Head of caudate nucleus (tissue), 42 donors: ENCODE results near the gene HES7.

Experiments used
- DNase-seq, 42 donors: peaks; one replicate each; pipeline versions ENCODE4 v3.0.0 to v3.0.0-alpha.2; 2020 to 2021; ENCODE audit warnings: mixed read lengths in 7 of 42
- intact Hi-C: fragments of 100-400 bp; cut with DNase I; formaldehyde crosslinking; loops from one replicate; pipeline ENCODE4 v1.15.0; 2022

HES7 gene

GRCh38 chr17:8158267-8159031 is 34.5 kb upstream of the HES7 start:
- intact Hi-C loops = loop anchor here (5.0 kb wide), 1 partner anchor 36 kb away; the partner anchor contains the start of gene HES7
- DNase-seq = peak; percentile 77 to 98 (median 93)

DNA sequence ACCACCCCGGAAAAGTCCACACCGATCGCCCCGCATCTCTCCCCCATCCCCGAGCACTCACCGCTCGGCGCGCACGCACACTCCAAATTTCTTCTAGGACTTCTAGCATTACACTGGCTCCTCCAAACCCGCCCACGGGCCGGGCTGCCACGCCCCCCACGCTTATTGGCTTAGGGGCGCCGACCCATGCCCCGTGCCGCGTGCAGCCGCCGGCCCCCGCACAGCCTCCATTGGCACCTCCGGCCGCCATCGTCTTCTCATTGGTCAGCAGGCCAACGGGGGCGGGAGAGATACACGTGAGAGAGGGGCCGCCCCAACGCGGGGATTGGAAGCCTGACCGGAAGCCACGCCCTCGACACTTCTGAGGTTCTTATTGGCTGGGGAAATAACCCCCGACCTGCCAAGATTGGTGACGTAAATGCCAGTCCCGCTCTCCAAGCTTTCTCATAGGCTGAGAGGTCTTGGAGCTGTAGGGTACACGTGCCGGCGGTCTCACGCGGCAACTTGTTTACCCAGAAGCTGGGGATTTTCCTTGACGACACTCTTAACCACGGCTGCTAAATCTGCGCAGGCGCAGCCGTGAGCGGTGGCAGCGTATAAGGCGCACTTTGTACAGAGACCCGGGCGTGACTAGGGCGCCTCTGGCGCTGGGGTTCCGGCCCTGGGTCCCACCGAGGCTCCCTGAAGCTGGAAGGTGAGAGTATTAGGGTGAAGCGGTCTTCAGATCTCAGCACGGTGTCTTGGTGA is 32.5 kb upstream of the HES7 start:
- peak; percentile 98 to 100 (median 99) for DNase-seq
- intact Hi-C loops = loop anchor here (2.0 to 5.0 kb wide), 2 partner anchors 30 to 34 kb away; partner anchors contain the start of gene HES7

- intact Hi-C loops = loop anchor here (2.0 to 5.0 kb wide), 2 partner anchors 31 to 34 kb away; partner anchors contain the start of gene HES7
- peak in 2 of 42 donors; percentile 9 to 21 for DNase-seq
These were observed 32.0 kb upstream of the HES7 start for GRCh38 chr17:8155996-8156245.

DNA sequence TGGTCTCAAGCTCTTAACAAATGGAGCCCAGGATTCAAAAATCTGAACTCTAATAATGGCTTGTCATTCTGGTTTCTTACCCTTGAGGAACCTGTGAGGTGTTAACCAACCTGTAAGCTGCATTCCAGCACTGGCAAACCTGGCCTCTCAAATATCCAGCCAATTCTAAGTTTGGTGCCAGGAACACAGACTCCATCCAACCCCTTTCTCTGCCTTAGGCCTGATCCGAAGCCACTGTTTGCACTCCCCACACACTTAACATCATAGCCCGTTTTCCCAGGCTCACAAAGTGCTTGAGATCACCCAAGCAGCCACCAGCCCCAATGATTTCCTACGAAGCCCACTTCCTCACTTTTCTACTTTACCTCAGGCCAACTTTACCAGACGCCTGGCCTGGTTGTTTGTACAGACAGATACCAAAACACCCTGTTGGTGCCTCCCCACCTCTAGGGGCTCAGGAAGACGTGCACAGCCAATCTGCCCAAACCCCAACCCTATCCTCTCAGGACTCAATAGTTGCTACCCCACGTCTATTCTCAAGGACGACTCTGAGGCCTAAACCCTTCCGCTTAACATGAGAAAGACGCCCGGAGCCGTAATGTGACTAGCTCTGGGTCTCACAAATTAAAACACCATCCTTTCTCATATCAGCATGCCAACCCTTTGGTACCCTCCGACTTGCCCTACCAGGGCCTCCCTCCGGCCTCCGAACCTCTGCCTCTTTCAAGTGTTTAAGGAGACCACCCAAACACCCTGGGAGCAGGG is 31.5 kb upstream of the HES7 start:
- peak in 1 of 42 donors; percentile 30 for DNase-seq
- intact Hi-C loops = loop anchor here (5.0 kb wide), 1 partner anchor 33 kb away; the partner anchor contains the start of gene HES7

GRCh38 chr17:8154608-8155155 is 30.8 kb upstream of the HES7 start:
- intact Hi-C loops = loop anchor here (5.0 kb wide), 1 partner anchor 32 kb away; the partner anchor contains the start of gene HES7
- DNase-seq = no peak

- DNase-seq = peak; percentile 95 to 99 (median 97)
These were observed 30.2 kb upstream of the HES7 start for GRCh38 chr17:8153957-8154607.

DNA sequence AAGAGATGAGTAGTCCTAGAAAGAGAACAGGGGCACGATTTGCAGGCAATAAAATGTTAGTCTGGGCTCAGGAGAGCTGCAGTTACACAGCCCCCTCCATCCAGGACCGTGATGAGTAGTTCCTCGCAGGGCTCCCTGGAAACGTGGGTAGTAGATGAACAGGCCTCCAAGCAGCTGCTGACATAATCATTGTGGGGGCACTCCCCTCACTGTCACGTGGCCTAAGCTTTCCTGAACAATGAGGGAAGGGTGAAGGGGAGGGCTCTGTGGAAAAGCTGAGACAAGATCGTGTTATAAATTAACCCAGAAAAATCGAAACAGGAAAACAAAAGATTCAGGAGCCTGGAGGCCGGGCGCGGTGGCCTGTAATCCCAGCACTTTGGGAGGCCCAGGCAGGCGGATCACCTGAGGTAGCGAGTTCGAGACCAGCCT is 29.6 kb upstream of the HES7 start:
- intact Hi-C loops = no loop called here
- DNase-seq = peak; percentile 63 to 96 (median 87)

More at GRCh38 chr17:8153957-8154607, 30.2 kb upstream of the HES7 start:
- intact Hi-C loops = no loop called here

DNA sequence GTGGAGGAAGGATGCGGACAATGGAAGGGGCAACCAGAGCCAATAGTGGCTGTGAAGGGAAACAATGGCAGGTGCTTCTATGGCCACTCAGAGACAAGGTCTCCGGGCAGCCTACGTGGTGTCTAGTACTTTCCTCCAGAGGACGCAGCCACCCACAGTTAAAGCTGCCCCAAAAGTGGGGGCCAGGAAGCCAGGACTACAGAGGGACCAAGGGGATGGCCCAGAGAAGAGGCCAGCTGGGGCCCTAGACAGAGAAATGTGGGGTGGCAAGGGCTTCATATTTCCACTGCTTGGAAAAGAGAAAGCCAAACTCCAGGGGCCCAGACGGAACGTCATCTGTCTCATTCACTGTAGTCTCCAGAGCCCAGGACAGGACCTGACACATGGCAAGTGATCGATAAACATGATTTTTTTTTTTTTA is 29.1 kb upstream of the HES7 start:
- intact Hi-C loops = no loop called here
- DNase-seq = peak in 1 of 42 donors; percentile 9

DNA sequence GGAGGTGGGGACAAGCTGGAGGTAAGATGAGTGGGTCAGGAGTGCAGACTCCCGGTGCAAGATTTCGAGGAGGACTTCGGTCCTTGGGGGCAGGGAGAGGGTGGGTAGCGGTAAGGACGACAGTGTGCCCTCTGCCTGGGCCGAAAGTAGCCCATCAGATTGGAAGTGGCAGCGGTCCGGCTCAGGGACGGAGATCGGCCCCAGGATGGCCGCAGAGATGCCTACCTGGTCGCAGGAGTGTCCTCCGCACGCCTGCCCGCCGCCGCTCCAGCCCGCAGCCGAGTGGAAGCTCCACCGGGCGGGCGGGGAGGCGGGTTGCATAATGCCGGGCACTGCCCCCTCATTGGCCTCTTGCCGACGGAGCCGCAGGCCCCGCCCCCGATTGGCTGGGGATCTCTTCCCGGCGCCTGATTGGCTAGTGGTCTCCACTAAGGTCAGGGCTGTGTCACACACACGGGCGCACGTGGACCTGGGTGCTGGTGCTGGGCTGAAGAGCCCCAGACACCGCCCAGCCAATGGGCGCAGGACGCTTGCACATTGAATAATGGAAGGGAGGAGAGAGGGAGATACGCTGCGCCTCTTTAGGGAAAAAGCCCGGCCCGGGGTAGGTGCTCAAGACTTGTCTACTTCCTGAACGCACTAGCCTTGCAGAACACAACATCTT is 28.3 kb upstream of the HES7 start, which contains the start of gene PER1:
Gene PER1 (minus strand): TSS at position 293 of the 664 bp plus-strand sequence. CDS start 1,698 bp downstream, outside the sequence.
- intact Hi-C loops = no loop called here
- DNase-seq = peak; percentile 93 to 99 (median 97)

DNA sequence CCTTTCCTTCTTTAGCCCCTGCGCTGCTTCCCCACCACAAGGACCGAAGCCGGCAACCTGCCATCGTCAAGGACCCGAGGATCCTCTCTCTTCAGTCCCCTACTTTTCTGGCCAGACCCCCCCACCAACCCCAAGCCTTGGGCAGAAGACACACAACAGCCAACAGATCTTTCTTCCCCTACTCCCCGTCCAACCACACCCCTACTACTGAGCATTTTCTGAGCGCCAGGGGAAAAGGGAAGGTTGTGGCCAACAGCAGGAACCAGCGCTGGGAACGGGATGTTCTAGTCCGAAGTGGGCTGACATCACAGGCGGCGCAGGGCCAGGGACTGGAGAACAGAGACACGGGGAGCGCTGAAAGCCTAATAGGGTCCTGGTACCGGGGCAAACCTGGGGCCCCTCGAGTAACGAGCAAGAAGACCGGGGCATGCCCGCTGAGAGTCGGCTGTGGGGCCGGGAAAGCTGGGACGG is 27.8 kb upstream of the HES7 start:
- peak; percentile 60 to 90 (median 76) for DNase-seq
- intact Hi-C loops = no loop called here

DNA sequence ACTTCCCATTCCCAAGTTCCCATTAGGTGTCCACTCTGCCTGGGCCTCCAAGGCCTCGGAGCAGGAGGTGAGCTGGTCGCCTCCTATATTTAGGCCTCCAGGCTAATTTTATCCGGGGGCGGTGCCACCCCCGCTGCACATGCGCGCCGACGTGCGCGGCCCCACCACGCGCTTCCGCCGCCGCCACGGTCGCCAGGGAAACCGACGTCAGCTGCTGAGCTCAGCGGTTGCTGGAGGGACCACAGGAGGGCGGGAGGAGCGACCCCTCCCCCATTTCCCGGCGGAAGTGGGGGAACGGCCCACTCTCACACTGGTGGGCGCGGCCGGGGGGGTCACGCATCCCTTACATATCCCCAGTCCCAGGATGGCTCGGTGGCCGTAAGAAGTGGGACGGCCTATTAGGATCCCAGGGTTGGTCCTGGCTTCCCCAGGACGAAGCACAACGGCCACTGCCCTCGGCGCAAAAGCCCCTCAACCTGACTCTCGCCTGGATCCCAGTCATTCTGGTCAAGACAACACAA is 27.3 kb upstream of the HES7 start:
- peak; percentile 67 to 95 (median 90) for DNase-seq
- intact Hi-C loops = no loop called here

GRCh38 chr17:8150194-8151119 is 26.6 kb upstream of the HES7 start:
- intact Hi-C loops = no loop called here
- DNase-seq = no peak

DNA sequence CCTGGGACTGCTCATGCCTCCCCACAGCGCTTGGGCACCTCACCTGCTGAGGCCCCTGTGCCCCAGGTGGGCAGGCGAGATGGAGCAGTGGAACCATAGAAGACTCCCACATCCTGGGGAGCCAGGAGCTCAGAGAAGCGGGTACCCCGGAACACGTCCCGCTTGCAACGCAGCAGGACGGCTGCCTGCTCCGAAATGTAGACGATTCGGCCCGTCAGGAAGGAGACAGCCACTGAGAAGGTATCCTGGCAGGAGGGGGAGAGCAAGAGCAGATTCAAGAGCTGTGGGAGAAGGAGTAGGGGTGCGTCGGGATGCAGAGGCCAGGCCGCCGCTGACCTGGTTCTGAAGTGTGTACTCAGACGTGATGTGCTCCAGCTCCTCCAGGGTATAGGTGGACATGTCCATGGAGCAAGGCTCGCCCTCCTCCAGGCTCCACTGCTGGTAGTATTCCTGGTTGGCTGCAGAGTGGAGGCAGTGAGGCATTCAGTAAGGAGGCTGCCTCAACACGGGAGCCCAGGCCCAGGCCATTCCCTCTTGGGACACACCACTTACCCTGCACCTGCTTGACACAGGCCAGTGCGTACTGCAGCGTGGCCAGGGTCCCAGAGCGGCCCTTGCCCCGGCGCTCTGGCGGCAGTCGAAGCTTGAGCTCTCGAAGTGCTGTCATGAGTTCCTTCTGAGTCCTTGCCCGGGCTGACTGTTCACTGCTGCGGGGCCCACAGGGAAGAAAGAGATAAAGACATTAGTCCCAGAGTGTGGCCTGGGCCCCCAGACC is 25.7 kb upstream of the HES7 start:
- DNase-seq = no peak
- intact Hi-C loops = no loop called here

- intact Hi-C loops = no loop called here
These were observed 24.7 kb upstream of the HES7 start for GRCh38 chr17:8148560-8148959.

DNA sequence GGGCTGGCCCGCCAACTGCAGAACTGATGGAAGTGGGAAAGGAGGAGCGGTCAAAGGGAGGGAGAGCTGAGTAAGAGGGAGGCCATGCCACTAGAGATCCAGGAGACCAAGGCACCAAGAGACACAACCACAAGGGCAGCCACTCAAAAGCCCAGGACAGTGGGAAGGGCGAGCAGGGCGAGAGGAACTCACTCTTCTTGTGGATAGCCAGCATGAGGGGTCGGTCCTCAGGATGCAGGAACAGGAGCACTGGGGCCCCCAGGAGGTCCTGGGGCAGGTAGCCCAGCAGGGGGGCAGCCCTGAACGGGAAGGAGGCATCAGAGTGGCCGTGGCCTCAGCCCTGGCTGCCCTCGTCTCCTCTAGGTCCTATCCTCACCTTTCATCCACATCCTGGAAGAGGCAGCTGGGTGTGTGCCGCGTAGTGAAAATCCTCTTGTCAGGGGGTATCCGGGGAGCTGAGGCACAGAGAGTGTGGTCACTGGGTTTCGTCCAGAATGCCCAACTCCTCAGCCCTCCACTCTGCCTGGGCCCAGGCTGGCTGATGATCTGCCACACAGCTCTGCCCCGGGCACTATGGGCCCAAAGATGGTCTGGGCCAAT is 24.0 kb upstream of the HES7 start:
- intact Hi-C loops = no loop called here
- DNase-seq = no peak

More at GRCh38 chr17:8148560-8148959, 24.7 kb upstream of the HES7 start:
- DNase-seq = no peak
